Measurements from ENCODE around the gene PSME2.

PSME2 gene

DNA sequence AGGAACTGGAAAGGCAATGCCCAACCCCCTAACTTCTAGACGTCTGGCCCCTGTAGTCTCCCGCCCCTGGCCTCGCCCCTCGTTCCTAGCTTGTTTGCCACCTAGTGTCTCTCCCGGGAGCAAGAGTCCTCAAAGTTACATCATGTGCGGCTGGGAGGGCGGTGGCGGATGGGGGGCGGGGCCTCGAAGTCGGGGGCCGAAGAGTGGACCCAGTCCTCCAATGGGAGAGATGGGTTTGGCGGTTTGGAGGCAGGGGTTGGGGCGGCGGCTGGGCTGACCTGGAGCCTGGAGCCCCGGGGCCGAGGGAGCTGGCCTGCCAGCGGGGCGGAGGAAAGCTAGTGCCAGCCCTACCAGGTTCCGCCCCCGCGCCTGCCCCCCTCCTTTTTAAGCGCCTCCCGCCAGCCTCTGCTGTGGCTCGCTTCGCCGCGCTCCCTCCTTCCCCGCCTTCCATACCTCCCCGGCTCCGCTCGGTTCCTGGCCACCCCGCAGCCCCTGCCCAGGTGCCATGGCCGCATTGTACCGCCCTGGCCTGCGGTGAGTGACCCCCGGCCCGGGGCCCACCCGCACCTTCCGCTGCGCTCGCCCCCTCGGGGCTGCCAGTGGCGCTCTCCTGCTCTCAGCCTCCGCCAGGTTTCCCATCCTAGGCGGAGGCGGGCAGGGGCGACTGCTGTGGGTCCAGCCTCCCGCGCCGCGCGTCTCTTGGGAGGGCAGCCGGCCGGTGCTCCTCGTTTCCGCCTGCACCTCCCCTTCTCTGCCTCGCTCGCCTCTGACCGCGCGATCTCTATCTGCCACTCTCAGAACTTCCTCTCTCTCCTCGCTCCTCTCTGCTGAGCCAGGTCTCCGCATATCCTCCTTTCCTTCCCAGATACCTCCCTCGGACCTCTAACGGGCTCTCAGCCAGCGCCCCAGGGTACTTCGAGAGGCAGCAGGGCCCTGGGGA, 52.2 kb downstream of the PSME2 start, which contains the start of gene PCK2:
TSS of gene PCK2 (plus strand) at position 411 of the 940 bp plus-strand sequence. CDS start at position 506, 95 bp downstream.
- peak within 1 kb of the TSS; percentile 81 for H3K4me3 ChIP-seq (ENCODE audit: low read depth, low read length)
- H3K36me3 ChIP-seq (ENCODE audit: control insufficient read depth in 2 of 2, insufficient read depth in 1 of 2, low read length in 2 of 2): peaks cover 0 to 20% of the 10 kb centered on the region in 2 experiments; a peak in 1 of 3 replicates
- ChIA-PET POLR2A (interaction anchor here (0.6 to 4.2 kb wide), 27 partner anchors 8 to 177 kb away, joined by 3 to 64 read pairs (median 4); partner anchors contain the start of genes CARMIL3, CHMP4A, DCAF11 and DHRS4), CTCF (interaction anchor here (0.6 to 9.4 kb wide), 9 partner anchors 9 to 222 kb away, joined by 3 to 247 read pairs (median 4); partner anchors contain the start of genes DCAF11, IRF9 and NRL)
- no peaks in the 10 kb centered on the region for H3K9me3 ChIP-seq (ENCODE audit: control insufficient read depth, insufficient read depth, low read depth, low read length)
- H3K27ac ChIP-seq (ENCODE audit: extremely low read depth, low read depth, low read length): peak within 1 kb of the TSS; percentile 87
- H3K4me1 ChIP-seq (ENCODE audit: control insufficient read depth, insufficient read depth, low read length): peaks cover 3% of the 10 kb centered on the region; the same call in 1 of the 2 replicates
- TF ChIP-seq ZXDB (tag by site-specific recombination; IDR thresholded peaks at IDR 0.05) (peak; percentile 78), ZBTB10 (tag by site-specific recombination; IDR thresholded peaks at IDR 0.05) (peak; percentile 86), BCL11B (tag by site-specific recombination; IDR thresholded peaks at IDR 0.05; ENCODE audit: low read depth) (0 out of 2 replicates have a peak, but pooled peaks have one; percentile 54), SP7 (tag by site-specific recombination; IDR thresholded peaks at IDR 0.05) (peak; percentile 84), ZNF501 (tag by site-specific recombination; IDR thresholded peaks at IDR 0.05) (no peak; the same call in 1 of the 2 replicates), ZNF654 (tag by site-specific recombination; IDR thresholded peaks at IDR 0.05; ENCODE audit: low read depth) (no peak), ZNF211 (tag by site-specific recombination; IDR thresholded peaks at IDR 0.05; ENCODE audit: low read depth) (no peak), MZF1 (tag by site-specific recombination; IDR thresholded peaks at IDR 0.05; ENCODE audit: borderline replicate concordance) (no peak), ZNF843 (tag by site-specific recombination; IDR thresholded peaks at IDR 0.05) (0 out of 2 replicates have a peak, but pooled peaks have one; percentile 32), YY1 (tag by site-specific recombination; IDR thresholded peaks at IDR 0.05) (peak; percentile 50; the same call in 1 of the 2 replicates), ZNF600 (tag by site-specific recombination; IDR thresholded peaks at IDR 0.05) (peak; percentile 81), YY2 (tag by site-specific recombination; IDR thresholded peaks at IDR 0.05) (0 out of 2 replicates have a peak, but pooled peaks have one; percentile 50), SALL2 (tag by site-specific recombination; IDR thresholded peaks at IDR 0.05; ENCODE audit: borderline replicate concordance) (no peak), ZFHX2 (tag by site-specific recombination; conservative IDR thresholded peaks at IDR 0.05) (peak; percentile 90), ZNF416 (tag by site-specific recombination; IDR thresholded peaks at IDR 0.05) (no peak), ZNF621 (tag by site-specific recombination; IDR thresholded peaks at IDR 0.05) (no peak), KLF16 (tag by site-specific recombination; IDR thresholded peaks at IDR 0.05) (peak; percentile 82), ZNF449 (tag by site-specific recombination; IDR thresholded peaks at IDR 0.05) (peak; percentile 90), ZIC2 (tag by site-specific recombination; IDR thresholded peaks at IDR 0.05) (peak; percentile 62), ZNF777 (tag by site-specific recombination; IDR thresholded peaks at IDR 0.05; ENCODE audit: borderline replicate concordance) (no peak), ZNF560 (tag by site-specific recombination; IDR thresholded peaks at IDR 0.05; ENCODE audit: borderline replicate concordance) (no peak), ZNF747 (tag by site-specific recombination; IDR thresholded peaks at IDR 0.05) (no peak), SETDB1 (IDR thresholded peaks at IDR 0.05; ENCODE audit: insufficient read length, low read length) (no peak), ZNF366 (tag by site-specific recombination; conservative IDR thresholded peaks at IDR 0.05) (peak; percentile 96), ZNF394 (tag by site-specific recombination; IDR thresholded peaks at IDR 0.05; ENCODE audit: borderline replicate concordance) (peak; percentile 39; the same call in 1 of the 2 replicates), ZBTB48 (tag by site-specific recombination; IDR thresholded peaks at IDR 0.05) (peak; percentile 8; the same call in 1 of the 2 replicates), ZNF792 (tag by site-specific recombination; IDR thresholded peaks at IDR 0.05) (no peak), ZNF138 (tag by site-specific recombination; IDR thresholded peaks at IDR 0.05; ENCODE audit: borderline replicate concordance) (no peak), HOXA7 (CRISPR knock-in tag; IDR thresholded peaks at IDR 0.05; ENCODE audit: borderline replicate concordance) (no peak), ZNF548 (tag by site-specific recombination; IDR thresholded peaks at IDR 0.05) (no peak)
- TF ChIP-seq, protein P1, sequence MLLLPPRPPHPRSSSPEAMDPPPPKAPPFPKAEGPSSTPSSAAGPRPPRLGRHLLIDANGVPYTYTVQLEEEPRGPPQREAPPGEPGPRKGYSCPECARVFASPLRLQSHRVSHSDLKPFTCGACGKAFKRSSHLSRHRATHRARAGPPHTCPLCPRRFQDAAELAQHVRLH (tag by site-specific recombination; IDR thresholded peaks at IDR 0.05): no peak
- TF ChIP-seq, protein P2, sequence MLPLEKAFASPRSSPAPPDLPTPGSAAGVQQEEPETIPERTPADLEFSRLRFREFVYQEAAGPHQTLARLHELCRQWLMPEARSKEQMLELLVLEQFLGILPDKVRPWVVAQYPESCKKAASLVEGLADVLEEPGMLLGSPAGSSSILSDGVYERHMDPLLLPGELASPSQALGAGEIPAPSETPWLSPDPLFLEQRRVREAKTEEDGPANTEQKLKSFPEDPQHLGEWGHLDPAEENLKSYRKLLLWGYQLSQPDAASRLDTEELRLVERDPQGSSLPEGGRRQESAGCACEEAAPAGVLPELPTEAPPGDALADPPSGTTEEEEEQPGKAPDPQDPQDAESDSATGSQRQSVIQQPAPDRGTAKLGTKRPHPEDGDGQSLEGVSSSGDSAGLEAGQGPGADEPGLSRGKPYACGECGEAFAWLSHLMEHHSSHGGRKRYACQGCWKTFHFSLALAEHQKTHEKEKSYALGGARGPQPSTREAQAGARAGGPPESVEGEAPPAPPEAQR (tag by site-specific recombination; IDR thresholded peaks at IDR 0.05): no peak
